BLaER1 (cell line): ENCODE results near the gene FRMD3.

ENCODE experiments used
- H3K27ac ChIP-seq: shearing (Covaris generic); formaldehyde crosslinking; 2 replicates; pipeline ENCODE4 v1.8.1; 2022
- H3K27me3 ChIP-seq: shearing (Covaris generic); formaldehyde crosslinking; 2 replicates; pipeline ENCODE4 v1.8.1; 2022
- H3K36me3 ChIP-seq: shearing (Covaris generic); formaldehyde crosslinking; 2 replicates; pipeline ENCODE4 v1.8.1; 2022
- H3K4me1 ChIP-seq: shearing (Covaris generic); formaldehyde crosslinking; 2 replicates; pipeline ENCODE4 v1.8.1; 2022
- H3K4me2 ChIP-seq: shearing (Covaris generic); formaldehyde crosslinking; 2 replicates; pipeline ENCODE4 v1.8.1; 2022
- H3K4me3 ChIP-seq: shearing (Covaris generic); formaldehyde crosslinking; 2 replicates; pipeline ENCODE4 v1.8.1; 2022
- H3K9ac ChIP-seq: shearing (Covaris generic); formaldehyde crosslinking; 2 replicates; pipeline ENCODE4 v1.8.1; 2022
- H3K9me3 ChIP-seq: shearing (Covaris generic); formaldehyde crosslinking; 2 replicates; pipeline ENCODE4 v1.8.1; 2022
- H4K20me1 ChIP-seq: shearing (Covaris generic); formaldehyde crosslinking; 2 replicates; pipeline ENCODE4 v1.8.1; 2022
- Cebpa-rat ChIP-seq: shearing (Covaris generic); IDR thresholded peaks from 2 replicates; pipeline ENCODE4 v1.8.1; 2022

The FRMD3 gene

GRCh38 chr9:83466351-83466750 is 71.8 kb downstream of the FRMD3 start:
- Histone ChIP-seq H3K4me2 (no peak overlapping the region), H3K4me1 (no peaks in the 10 kb centered on the region), H3K27ac (no peak overlapping the region), H3K36me3 (no peaks in the 10 kb centered on the region), H3K9ac (no peak overlapping the region), H4K20me1 (no peaks in the 10 kb centered on the region), H3K27me3 (no peaks in the 10 kb centered on the region), H3K4me3 (no peak overlapping the region), H3K9me3 (no peaks in the 10 kb centered on the region)
- no peak for TF ChIP-seq Cebpa-rat

DNA sequence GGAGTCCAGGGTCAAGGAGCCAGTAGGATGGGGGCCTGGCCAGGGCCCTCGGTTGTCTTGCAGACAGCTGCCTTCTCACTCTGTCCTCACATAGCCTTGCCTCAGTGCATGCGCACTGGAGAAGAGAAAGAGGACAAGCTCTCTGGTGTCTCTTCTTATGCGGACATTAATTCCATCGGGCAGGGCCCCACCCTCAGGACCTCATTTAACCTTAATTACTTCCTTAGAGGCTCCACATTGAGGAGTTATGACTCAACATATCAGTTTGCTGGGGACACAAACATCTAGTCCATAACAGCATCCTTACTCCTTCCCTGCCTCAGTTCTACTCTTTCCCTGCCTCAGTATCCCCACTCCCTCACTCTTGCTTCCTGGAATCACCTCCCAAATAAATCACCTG is 78.4 kb downstream of the FRMD3 start:
- no peaks in the 10 kb centered on the region for H3K36me3 ChIP-seq
- no peak overlapping the region for H3K4me2 ChIP-seq
- no peaks in the 10 kb centered on the region for H3K4me1 ChIP-seq
- H3K9ac ChIP-seq, result no peak overlapping the region
- H3K4me3 ChIP-seq, result no peak overlapping the region
- no peaks in the 10 kb centered on the region for H3K27me3 ChIP-seq
- no peak overlapping the region for H3K27ac ChIP-seq
- H3K9me3 ChIP-seq, result no peaks in the 10 kb centered on the region
- H4K20me1 ChIP-seq, result no peaks in the 10 kb centered on the region
- TF ChIP-seq Cebpa-rat, result no peak

GRCh38 chr9:83458530-83458929 is 79.7 kb downstream of the FRMD3 start:
- Histone ChIP-seq H3K4me2 (no peak overlapping the region), H3K27me3 (no peaks in the 10 kb centered on the region), H3K4me3 (no peak overlapping the region), H3K9ac (no peak overlapping the region), H3K9me3 (no peaks in the 10 kb centered on the region), H3K4me1 (no peaks in the 10 kb centered on the region), H3K27ac (no peak overlapping the region), H3K36me3 (no peaks in the 10 kb centered on the region), H4K20me1 (no peaks in the 10 kb centered on the region)
- TF ChIP-seq Cebpa-rat, result no peak

- H3K4me3 ChIP-seq, result no peak overlapping the region
- no peak for TF ChIP-seq Cebpa-rat
- H3K9me3 ChIP-seq, result no peaks in the 10 kb centered on the region
- H4K20me1 ChIP-seq, result no peaks in the 10 kb centered on the region
- no peak overlapping the region for H3K9ac ChIP-seq
- no peak overlapping the region for H3K4me2 ChIP-seq
- no peak overlapping the region for H3K27ac ChIP-seq
- no peaks in the 10 kb centered on the region for H3K27me3 ChIP-seq
- H3K36me3 ChIP-seq, result no peaks in the 10 kb centered on the region
- no peaks in the 10 kb centered on the region for H3K4me1 ChIP-seq
These were observed 81.2 kb downstream of the FRMD3 start for GRCh38 chr9:83457005-83457404.

- Histone ChIP-seq H3K4me3 (no peak overlapping the region), H3K9ac (no peak overlapping the region), H3K4me2 (no peak overlapping the region), H3K9me3 (no peaks in the 10 kb centered on the region), H3K4me1 (no peaks in the 10 kb centered on the region), H3K27ac (no peak overlapping the region), H3K27me3 (no peaks in the 10 kb centered on the region), H3K36me3 (no peaks in the 10 kb centered on the region), H4K20me1 (no peaks in the 10 kb centered on the region)
- no peak for TF ChIP-seq Cebpa-rat
These were observed 82.0 kb downstream of the FRMD3 start for GRCh38 chr9:83456226-83456625.

DNA sequence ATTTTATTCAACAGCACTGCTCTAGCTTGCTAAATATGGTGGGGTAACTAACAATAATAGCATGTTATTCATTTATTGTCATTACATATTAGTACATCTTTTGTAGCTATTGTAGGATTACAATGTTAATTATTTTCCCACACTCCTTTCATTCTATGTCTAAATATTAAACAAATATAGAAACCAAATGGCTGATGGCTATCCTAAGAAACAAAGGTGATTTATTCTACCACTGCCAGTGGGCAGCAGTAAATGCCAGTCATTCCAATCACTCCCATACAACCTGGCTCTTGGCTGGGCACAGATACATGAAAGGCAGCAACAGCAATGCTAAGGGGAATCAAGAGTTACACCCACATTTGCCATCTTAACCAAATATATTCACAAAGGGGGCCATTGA is 84.1 kb downstream of the FRMD3 start:
- no peak for TF ChIP-seq Cebpa-rat
- no peaks in the 10 kb centered on the region for H3K36me3 ChIP-seq
- no peaks in the 10 kb centered on the region for H3K27me3 ChIP-seq
- H4K20me1 ChIP-seq, result no peaks in the 10 kb centered on the region
- no peaks in the 10 kb centered on the region for H3K4me1 ChIP-seq
- H3K4me2 ChIP-seq, result no peak overlapping the region
- no peak overlapping the region for H3K9ac ChIP-seq
- no peak overlapping the region for H3K4me3 ChIP-seq
- no peaks in the 10 kb centered on the region for H3K9me3 ChIP-seq
- H3K27ac ChIP-seq, result no peak overlapping the region

DNA sequence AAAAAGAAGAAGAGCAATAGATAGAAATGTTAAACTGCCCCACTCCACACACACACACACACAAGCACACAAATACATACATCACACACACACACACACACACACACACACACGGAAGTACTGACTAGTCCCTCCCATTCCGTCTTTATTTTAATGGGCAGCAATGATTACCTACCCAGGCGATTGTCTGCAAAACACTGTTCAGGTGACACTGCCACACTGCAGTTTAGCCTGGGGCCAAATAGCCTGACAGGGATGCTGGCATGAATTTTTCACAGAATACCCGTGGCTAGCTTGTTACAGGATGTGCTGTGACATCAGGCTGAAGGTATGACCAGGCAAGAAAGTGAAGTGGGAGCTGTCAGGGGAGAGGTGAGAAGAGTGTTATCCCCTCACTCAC is 86.9 kb downstream of the FRMD3 start:
- Histone ChIP-seq H4K20me1 (no peaks in the 10 kb centered on the region), H3K27ac (no peak overlapping the region), H3K36me3 (no peaks in the 10 kb centered on the region), H3K4me2 (no peak overlapping the region), H3K9ac (no peak overlapping the region), H3K4me1 (no peaks in the 10 kb centered on the region), H3K4me3 (no peak overlapping the region), H3K27me3 (no peaks in the 10 kb centered on the region), H3K9me3 (no peaks in the 10 kb centered on the region)
- TF ChIP-seq Cebpa-rat, result no peak

GRCh38 chr9:83449983-83450382 is 88.2 kb downstream of the FRMD3 start:
- TF ChIP-seq Cebpa-rat, result no peak
- H3K4me1 ChIP-seq, result no peaks in the 10 kb centered on the region

DNA sequence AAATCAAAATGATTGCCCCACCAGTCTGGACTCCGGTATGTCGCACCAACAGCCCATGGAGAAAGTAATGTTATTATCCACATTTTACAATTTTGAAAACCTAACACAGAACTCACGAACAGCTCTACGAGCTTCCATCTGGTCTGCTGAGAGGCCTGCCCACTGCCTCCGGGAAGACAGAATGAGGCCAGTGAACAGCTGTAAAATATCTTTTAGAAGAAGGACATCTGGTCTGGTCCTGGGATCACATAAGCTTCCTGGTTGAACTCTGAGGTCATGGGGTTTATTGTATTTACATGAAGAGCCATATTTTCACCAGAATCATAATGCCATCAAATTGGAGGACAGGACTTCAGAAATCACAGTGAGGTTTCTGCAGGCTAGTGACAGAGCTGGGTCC is 89.0 kb downstream of the FRMD3 start:
- Histone ChIP-seq H3K9me3 (no peaks in the 10 kb centered on the region), H4K20me1 (no peaks in the 10 kb centered on the region), H3K36me3 (no peaks in the 10 kb centered on the region), H3K4me2 (no peak overlapping the region), H3K9ac (no peak overlapping the region), H3K27me3 (no peaks in the 10 kb centered on the region), H3K4me1 (no peaks in the 10 kb centered on the region), H3K4me3 (no peak overlapping the region), H3K27ac (no peak overlapping the region)
- TF ChIP-seq Cebpa-rat, result no peak

More at GRCh38 chr9:83449983-83450382, 88.2 kb downstream of the FRMD3 start:
- no peak overlapping the region for H3K4me3 ChIP-seq
- H3K9ac ChIP-seq, result no peak overlapping the region
- no peak overlapping the region for H3K27ac ChIP-seq
- H3K36me3 ChIP-seq, result no peaks in the 10 kb centered on the region
- H3K4me2 ChIP-seq, result no peak overlapping the region
- H4K20me1 ChIP-seq, result no peaks in the 10 kb centered on the region
- no peaks in the 10 kb centered on the region for H3K27me3 ChIP-seq
- H3K9me3 ChIP-seq, result no peaks in the 10 kb centered on the region

- no peaks in the 10 kb centered on the region for H4K20me1 ChIP-seq
- H3K4me3 ChIP-seq, result no peak overlapping the region
- no peaks in the 10 kb centered on the region for H3K9me3 ChIP-seq
- no peaks in the 10 kb centered on the region for H3K36me3 ChIP-seq
- no peaks in the 10 kb centered on the region for H3K27me3 ChIP-seq
- H3K4me1 ChIP-seq, result no peaks in the 10 kb centered on the region
- no peak overlapping the region for H3K9ac ChIP-seq
- no peak overlapping the region for H3K27ac ChIP-seq
- TF ChIP-seq Cebpa-rat, result no peak
- H3K4me2 ChIP-seq, result no peak overlapping the region
These were observed 89.6 kb downstream of the FRMD3 start for GRCh38 chr9:83448626-83449025.

DNA sequence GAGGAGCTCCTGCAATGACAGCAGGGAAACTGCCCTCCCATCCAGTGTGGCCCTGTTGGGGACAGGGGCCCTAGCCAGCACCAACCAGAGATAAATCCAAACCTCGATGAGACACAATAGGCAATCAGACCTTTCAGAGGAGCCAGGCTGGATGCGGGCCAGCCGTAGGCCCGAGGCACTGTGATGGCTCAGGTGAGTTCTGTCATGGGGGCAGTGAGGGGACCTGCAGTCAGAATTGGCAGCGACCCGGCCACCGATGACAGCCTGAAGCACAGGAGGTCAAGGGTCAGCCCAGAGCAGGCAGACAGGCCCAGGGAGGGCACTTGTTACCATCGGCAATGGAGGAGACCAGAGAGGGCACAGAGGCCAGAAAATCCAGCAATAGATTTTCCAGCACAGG is 90.8 kb downstream of the FRMD3 start:
- Histone ChIP-seq H3K36me3 (no peaks in the 10 kb centered on the region), H3K4me2 (no peak overlapping the region), H3K27ac (no peak overlapping the region), H3K4me3 (no peak overlapping the region), H4K20me1 (no peaks in the 10 kb centered on the region), H3K9me3 (no peaks in the 10 kb centered on the region), H3K9ac (no peak overlapping the region), H3K27me3 (no peaks in the 10 kb centered on the region), H3K4me1 (no peaks in the 10 kb centered on the region)
- no peak for TF ChIP-seq Cebpa-rat
